B cell (primary cell): Measurements from ENCODE around the gene SRXN1. TPM values are rescaled to one million over a fixed set of nuclear protein-coding genes. Genes with fewer than 3 reads are reported as not detected.

Experiments
- ATAC-seq: fragments of 200-7000 bp; cut with Tn5 transposase; one replicate; pipeline ENCODE4 v1.10.0; 2021; ENCODE audit warnings: low read depth, mild to moderate bottlenecking, moderate number of reproducible peaks, moderate library complexity
- CTCF ChIA-PET: fragments of 350-600 bp; sonication (Branson Sonifier 250); formaldehyde crosslinking; loops from one replicate; lab custom pipeline; 2021; ENCODE audit warnings: antibody characterized with exemption, inconsistent platforms; lab: Charles Lee
- POLR2A ChIA-PET: fragments of 350-600 bp; sonication (Branson Sonifier 250); formaldehyde crosslinking; loops from one replicate; lab custom pipeline; 2021; ENCODE audit warnings: antibody characterized with exemption; lab: Charles Lee
- DNase-seq: peaks from one replicate; pipeline ENCODE4 v3.0.0; 2013
- H2AFZ ChIP-seq: 2 replicates; pipeline ENCODE4 v1.6.1; 2012; ENCODE audit warnings: mild to moderate bottlenecking, low read depth, low read length; ENCODE audit not compliant: insufficient read depth, poor library complexity, severe bottlenecking
- H3K27ac ChIP-seq, 2 donors: 1 replicate in 1 of 2; 2 replicates in 1 of 2; pipeline ENCODE4 v1.5.1; 2012 to 2013; ENCODE audit warnings: low read length in 2 of 2, mild to moderate bottlenecking in 2 of 2, moderate library complexity in 1 of 2
- H3K27me3 ChIP-seq, 4 experiments: fragments of 200-600 bp in 1 of 4; sonication (generic) in 1 of 4; replicated peaks in 1 of 4; 1 replicate in 2 of 4; 2 replicates in 2 of 4; pipeline versions ENCODE4 v1.6.1 to v1.7.0; 2013 to 2016; ENCODE audit warnings: low read length in 3 of 4, mild to moderate bottlenecking in 2 of 4, mixed read lengths in 1 of 4, moderate library complexity in 1 of 4; ENCODE audit not compliant: insufficient read depth in 4 of 4, control insufficient read depth in 3 of 4; ENCODE audit errors: control extremely low read depth in 1 of 4
- H3K36me3 ChIP-seq, 2 experiments: replicated peaks in 1 of 2; 1 replicate in 1 of 2; 2 replicates in 1 of 2; pipeline versions ENCODE4 v1.6.1 to v1.7.1; 2013; ENCODE audit warnings: low read length in 1 of 2; ENCODE audit not compliant: insufficient read depth in 2 of 2, control insufficient read depth in 1 of 2; ENCODE audit errors: control extremely low read depth in 1 of 2, extremely low read depth in 1 of 2
- H3K4me1 ChIP-seq, 2 donors: fragments of 200-600 bp in 1 of 2; sonication (generic) in 1 of 2; 1 replicate in 1 of 2; 2 replicates in 1 of 2; pipeline versions ENCODE4 v1.5.1 to v1.6.1; 2013 to 2017; ENCODE audit warnings: low read length in 2 of 2; ENCODE audit not compliant: control insufficient read depth in 2 of 2, insufficient read depth in 2 of 2
- H3K4me2 ChIP-seq: replicated peaks from 2 replicates; pipeline ENCODE3; 2012; ENCODE audit warnings: mild to moderate bottlenecking, low read depth, low read length; ENCODE audit not compliant: poor library complexity, severe bottlenecking
- H3K4me3 ChIP-seq, 5 experiments: fragments of 200-600 bp in 1 of 5; sonication (generic) in 1 of 5; 1 replicate in 3 of 5; 2 replicates in 2 of 5; pipeline versions ENCODE4 v1.5.1 to v1.7.0; 2011 to 2016; ENCODE audit warnings: low read length in 4 of 5, mild to moderate bottlenecking in 4 of 5, low read depth in 2 of 5, control low read depth in 1 of 5, moderate library complexity in 1 of 5; ENCODE audit not compliant: insufficient read depth in 1 of 5; ENCODE audit errors: control extremely low read depth in 1 of 5, extremely low read depth in 1 of 5
- H3K79me2 ChIP-seq: fragments of 200-600 bp; sonication (generic); one replicate; pipeline ENCODE4 v1.6.0; 2016; ENCODE audit warnings: low read length; ENCODE audit not compliant: control insufficient read depth, insufficient read depth
- H3K9ac ChIP-seq: fragments of 200-600 bp; sonication (generic); 2 replicates; pipeline ENCODE4 v1.6.1; 2017; ENCODE audit warnings: mild to moderate bottlenecking, low read length, moderate library complexity
- H3K9me3 ChIP-seq, 3 donors: one replicate each; pipeline versions ENCODE4 v1.6.1 to v1.7.1; 2013; ENCODE audit warnings: low read length in 2 of 3; ENCODE audit not compliant: control insufficient read depth in 2 of 3, insufficient read depth in 1 of 3; ENCODE audit errors: control extremely low read depth in 1 of 3
- H4K20me1 ChIP-seq: 2 replicates; pipeline ENCODE4 v1.6.0; 2012; ENCODE audit warnings: mild to moderate bottlenecking, low read length; ENCODE audit not compliant: insufficient read depth, control insufficient read depth, poor library complexity, severe bottlenecking
- H3K27ac Mint-ChIP-seq: one replicate; pipeline ENCODE4 v1.8.0; 2021; ENCODE audit warnings: mixed read lengths
- H3K27me3 Mint-ChIP-seq: one replicate; pipeline ENCODE4 v1.8.0; 2021; ENCODE audit warnings: mixed read lengths
- H3K4me1 Mint-ChIP-seq: one replicate; pipeline ENCODE4 v1.8.0; 2021; ENCODE audit warnings: mixed read lengths
- H3K4me3 Mint-ChIP-seq: one replicate; pipeline ENCODE4 v1.8.0; 2021; ENCODE audit warnings: mixed read lengths
- H3K9me3 Mint-ChIP-seq: one replicate; pipeline ENCODE4 v1.8.0; 2022; ENCODE audit warnings: mixed read lengths; ENCODE audit not compliant: insufficient read depth
- CTCF ChIP-seq: fragments of 200-600 bp; IDR thresholded peaks from one replicate; pipeline ENCODE4 v1.8.0; 2022; ENCODE audit warnings: antibody characterized with exemption, mild to moderate bottlenecking
- EZH2 ChIP-seq: IDR thresholded peaks from 2 replicates; pipeline ENCODE4 v1.6.1; 2012; ENCODE audit warnings: borderline replicate concordance, low read depth, mild to moderate bottlenecking, moderate library complexity, low read length; ENCODE audit not compliant: insufficient read depth, poor library complexity, severe bottlenecking
- WGBS: methylation state at CpG from one replicate; pipeline ENCODE4 v1.1.5; 2013; ENCODE audit warnings: missing lambda C conversion rate; ENCODE audit not compliant: insufficient coverage; 5-methylcytosine and 5-hydroxymethylcytosine counted together
- intact Hi-C: fragments of 100-400 bp; cut with micrococcal nuclease; formaldehyde crosslinking; loops from one replicate; pipeline ENCODE4 v1.10.0; 2022
- polyA plus RNA-seq: library from polyadenylated mRNA; depleted of rRNA; stranded (reverse); fragments of >200 nt; gene quantifications from 2 replicates; pipeline ENCODE4 v1.2.3, GENCODE V29; 2012
- total RNA-seq, 2 donors: library from RNA; stranded (reverse); fragments of 120-200 nt in 1 of 2; gene quantifications; 1 replicate in 1 of 2; 2 replicates in 1 of 2; pipeline versions ENCODE4 v1.2.3 to v1.2.4, GENCODE V29; 2013 to 2022

SRXN1 gene
- total and polyA plus RNA-seq, 2 donors (not counting 1 experiment from before 2014, with no cell fraction given) = 1.3 to 4.5 TPM

DNA sequence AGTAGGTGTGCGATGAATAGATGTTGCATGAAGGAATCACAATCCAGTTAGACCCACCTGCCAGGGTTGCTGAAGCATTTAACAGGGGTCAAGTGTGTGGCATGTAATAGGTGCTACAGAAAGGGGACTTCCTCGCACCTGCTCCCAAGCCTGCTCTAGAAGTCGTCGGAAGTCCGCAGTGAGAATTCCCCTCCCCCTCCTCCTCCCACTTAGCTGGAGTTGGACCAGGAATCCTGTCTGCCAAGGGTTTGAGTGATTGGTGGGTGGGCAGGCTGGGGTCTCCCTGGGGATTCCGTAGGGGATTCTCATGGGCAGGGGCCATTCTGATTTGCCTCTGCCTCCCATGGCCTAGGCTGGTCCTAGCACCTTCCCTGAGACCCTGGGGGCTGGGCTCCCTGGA is 12.3 kb upstream of the SRXN1 start:
- peaks cover 7% of the 10 kb centered on the region for H3K4me1 Mint-ChIP-seq
- Histone ChIP-seq H3K79me2 (no peaks in the 10 kb centered on the region), H3K27ac (no peak overlapping the region), H3K4me1 (no peaks in the 10 kb centered on the region), H3K27me3 (peaks cover 0 to 60% (median 16%) of the 10 kb centered on the region in 4 experiments), H4K20me1 (no peaks in the 10 kb centered on the region), H3K9me3 (no peaks in the 10 kb centered on the region), H3K4me3 (no peak overlapping the region), H2AFZ (no peak overlapping the region), H3K36me3 (no peaks in the 10 kb centered on the region), H3K4me2 (no peak overlapping the region), H3K9ac (no peak overlapping the region)
- H3K27ac Mint-ChIP-seq = no peak overlapping the region
- DNase-seq (no peak), ATAC-seq (no peak)
- 50% methylated on average over 1 of the region's 6 CpGs for WGBS
- intact Hi-C loops = loop anchor here (5.0 kb wide), 1 partner anchor 313 kb away; no protein-coding TSS in a partner anchor
- H3K9me3 Mint-ChIP-seq = no peaks in the 10 kb centered on the region
- CTCF ChIA-PET = interaction anchor here (0.9 to 1.1 kb wide), 2 partner anchors 11 to 17 kb away, joined by 3 read pairs; no protein-coding TSS in a partner anchor
- POLR2A ChIA-PET = no interaction called here
- TF ChIP-seq EZH2 = no peak
- TF ChIP-seq CTCF = no peak
- H3K4me3 Mint-ChIP-seq = no peak overlapping the region
- H3K27me3 Mint-ChIP-seq = peaks cover 56% of the 10 kb centered on the region

- CTCF ChIA-PET = interaction anchor here (0.9 to 1.1 kb wide), 2 partner anchors 11 to 17 kb away, joined by 3 read pairs; no protein-coding TSS in a partner anchor
- intact Hi-C loops = no loop called here
- Histone ChIP-seq H3K4me3 (no peak overlapping the region), H2AFZ (no peak overlapping the region), H3K27me3 (peaks cover 0 to 57% (median 18%) of the 10 kb centered on the region in 4 experiments), H3K27ac (no peak overlapping the region), H3K79me2 (no peaks in the 10 kb centered on the region), H3K9ac (no peak overlapping the region), H4K20me1 (no peaks in the 10 kb centered on the region), H3K9me3 (no peaks in the 10 kb centered on the region), H3K36me3 (no peaks in the 10 kb centered on the region), H3K4me2 (no peak overlapping the region), H3K4me1 (no peaks in the 10 kb centered on the region)
- Mint-ChIP-seq H3K4me3 (no peak overlapping the region), H3K4me1 (peaks cover 7% of the 10 kb centered on the region), H3K9me3 (no peaks in the 10 kb centered on the region), H3K27me3 (peaks cover 61% of the 10 kb centered on the region), H3K27ac (no peak overlapping the region)
- ATAC-seq (no peak), DNase-seq (no peak)
- 28% methylated on average over 13 of the region's 13 CpGs for WGBS
- no peak for TF ChIP-seq CTCF
- no peak for TF ChIP-seq EZH2
- POLR2A ChIA-PET = no interaction called here
Observed at GRCh38 chr20:664576-664975, 11.6 kb upstream of the SRXN1 start.
